ENCODE data around the gene ARHGEF16.

ARHGEF16 gene

DNA sequence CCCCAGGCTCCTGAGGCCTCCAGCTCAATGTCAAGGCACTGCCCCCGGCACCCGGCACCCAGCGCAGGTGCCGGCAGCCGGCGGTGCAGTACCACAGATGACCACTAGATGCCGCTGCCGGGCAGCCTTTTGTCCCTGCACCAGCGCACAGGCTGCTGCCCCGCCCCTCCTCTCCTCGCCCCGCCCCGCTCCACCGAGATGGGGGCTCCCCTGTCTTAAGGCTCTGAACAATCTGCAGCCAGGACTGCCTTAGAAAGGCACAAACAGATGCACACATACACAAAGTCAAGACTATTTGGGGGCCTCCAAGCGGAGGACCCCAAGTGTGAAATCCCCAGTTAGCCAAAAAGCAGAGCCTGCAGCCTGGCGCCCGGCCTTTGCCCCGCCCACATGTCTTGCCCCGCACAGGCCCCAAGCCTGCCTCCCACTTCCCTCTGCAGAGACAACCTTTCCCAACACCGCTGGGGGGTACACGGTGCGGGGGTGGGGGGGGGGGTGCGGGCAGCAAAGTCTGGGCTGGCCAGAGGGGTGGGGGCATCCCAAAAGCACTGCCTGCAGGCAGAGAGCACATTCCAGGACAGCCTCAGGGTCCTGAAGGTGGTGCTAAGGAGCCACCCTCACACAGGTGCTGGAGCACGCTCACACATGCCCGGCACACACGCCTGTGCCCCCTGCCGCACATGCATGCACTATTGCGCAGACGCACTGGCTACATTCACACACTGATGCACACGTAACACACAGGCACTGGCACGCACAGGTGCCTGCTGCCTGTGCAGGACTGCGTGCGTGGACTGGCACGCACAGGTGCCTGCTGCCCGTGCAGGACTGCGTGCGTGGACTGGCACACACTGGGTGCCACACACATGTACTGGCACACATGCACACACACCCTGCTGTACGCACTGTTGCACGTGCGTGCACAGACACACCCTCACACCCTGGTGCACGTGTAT is 37.1 kb downstream of the ARHGEF16 start:
- DNase-seq = peak; percentile 62
- in situ Hi-C loops (cut with HindIII; ENCODE audit: low pct_ligation_motif_present, low pct_unique_long_range_greater_than_20kb, low sequenced_read_pairs) = no loop called here

DNA sequence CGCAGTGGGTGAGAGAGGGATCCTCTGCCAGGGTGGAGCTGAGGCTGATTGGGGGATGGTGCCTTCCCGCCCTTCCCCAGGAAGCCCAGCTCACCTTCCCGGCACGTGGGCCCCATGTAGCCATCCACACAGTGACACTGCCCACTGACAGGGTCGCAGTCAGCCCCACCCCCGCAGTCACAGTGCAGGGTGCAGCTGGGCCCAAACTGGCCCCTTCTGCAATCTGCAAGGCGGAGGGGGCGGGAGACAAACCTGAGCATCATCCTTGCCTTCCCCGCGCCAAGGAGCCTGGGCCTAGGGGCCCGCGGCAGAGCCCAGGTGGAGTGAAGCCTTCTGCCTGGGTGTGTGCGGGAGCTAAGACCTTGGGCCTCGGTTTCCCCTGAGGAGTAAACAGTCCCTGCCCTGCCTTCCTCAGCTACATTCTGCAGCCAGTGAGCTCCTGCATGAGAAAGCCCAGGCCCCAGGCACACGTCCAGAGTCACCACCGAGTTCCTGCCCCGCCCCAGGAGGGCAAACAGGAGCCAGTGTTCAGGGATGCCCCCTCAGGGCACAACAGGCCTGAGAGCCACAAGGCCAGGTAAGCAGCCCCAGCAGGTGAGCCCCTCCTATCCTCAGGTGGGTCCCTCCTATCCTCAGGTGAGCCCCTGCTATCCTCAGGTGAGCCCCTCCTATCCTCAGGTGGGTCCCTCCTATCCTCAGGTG is 38.2 kb downstream of the ARHGEF16 start:
- no peak for DNase-seq
- in situ Hi-C loops (cut with HindIII; ENCODE audit: low pct_ligation_motif_present, low pct_unique_long_range_greater_than_20kb, low sequenced_read_pairs) = no loop called here

GRCh38 chr1:3494321-3495308 is 40.1 kb downstream of the ARHGEF16 start:
- in situ Hi-C loops (cut with HindIII; ENCODE audit: low pct_ligation_motif_present, low pct_unique_long_range_greater_than_20kb, low sequenced_read_pairs) = no loop called here
- no peak for DNase-seq

DNA sequence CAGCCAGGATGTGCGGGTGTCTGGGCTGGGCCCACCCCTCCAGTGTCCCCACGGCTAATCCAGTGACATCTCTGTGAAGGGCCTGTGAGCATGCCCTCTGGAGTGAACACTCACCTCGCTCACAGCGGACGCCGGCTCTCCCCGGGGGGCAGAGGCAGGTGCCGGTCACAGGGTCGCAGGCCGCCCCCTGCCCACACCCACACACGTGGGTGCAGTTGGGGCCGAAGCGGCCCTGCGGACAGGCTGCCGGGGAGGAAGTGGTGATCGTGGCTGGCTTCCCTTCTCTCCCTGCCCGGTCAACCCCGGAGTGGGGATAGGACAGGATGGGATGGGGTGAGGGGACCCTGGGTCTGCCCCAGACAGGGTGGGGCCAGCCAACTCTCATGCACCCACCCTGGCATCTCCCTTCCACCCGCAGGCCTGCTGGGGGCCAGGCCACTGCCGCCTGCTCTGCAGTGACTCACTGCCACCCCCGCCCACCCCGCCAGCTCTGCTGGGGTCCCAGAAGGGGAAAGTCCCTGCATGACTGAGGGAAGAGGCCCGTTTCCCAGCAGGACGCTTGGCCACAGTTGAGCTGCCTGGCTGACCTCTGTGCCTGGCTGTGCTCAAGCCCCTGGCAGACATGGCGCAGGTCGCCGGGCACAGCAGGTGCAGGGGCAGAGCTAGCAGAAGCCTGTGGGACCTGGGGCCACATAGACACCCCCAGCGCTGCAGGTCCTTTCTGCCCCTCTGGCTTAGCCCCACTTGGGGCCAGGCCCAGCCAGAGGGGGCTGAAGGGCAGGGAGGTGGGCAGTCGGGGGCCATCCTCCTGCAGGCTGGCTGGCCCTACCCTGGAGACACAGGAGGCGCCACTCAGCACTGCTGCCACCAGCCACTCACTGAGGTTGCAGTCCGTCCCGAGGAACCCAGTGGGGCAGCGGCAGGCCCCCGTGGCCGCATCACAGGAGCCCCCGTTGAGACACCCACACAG is 41.6 kb downstream of the ARHGEF16 start:
- DNase-seq = peak; percentile 60
- in situ Hi-C loops (cut with HindIII; ENCODE audit: low pct_ligation_motif_present, low pct_unique_long_range_greater_than_20kb, low sequenced_read_pairs) = no loop called here

DNA sequence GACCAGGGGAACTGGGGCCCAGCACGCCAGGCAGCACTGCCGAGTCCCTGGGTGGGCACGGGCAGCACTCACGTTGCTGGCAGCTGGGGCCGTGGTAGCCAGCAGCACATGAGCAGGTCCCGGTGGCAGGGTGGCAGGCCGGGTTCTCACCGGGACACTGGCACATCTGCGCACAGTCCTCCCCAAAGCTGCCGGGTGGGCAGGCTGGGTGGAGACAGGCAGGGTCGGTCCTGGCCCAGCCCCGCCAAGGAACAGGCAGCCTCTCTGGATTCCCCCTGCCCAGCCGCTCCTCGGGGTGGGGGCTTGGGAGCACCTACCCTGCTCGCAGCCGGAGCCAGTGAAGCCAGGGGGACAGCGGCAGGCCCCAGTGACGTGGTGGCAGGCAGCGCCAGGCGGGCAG is 42.5 kb downstream of the ARHGEF16 start:
- in situ Hi-C loops (cut with HindIII; ENCODE audit: low pct_ligation_motif_present, low pct_unique_long_range_greater_than_20kb, low sequenced_read_pairs) = no loop called here
- DNase-seq = no peak

GRCh38 chr1:3497521-3497920 is 43.1 kb downstream of the ARHGEF16 start:
- DNase-seq = no peak
- in situ Hi-C loops (cut with HindIII; ENCODE audit: low pct_ligation_motif_present, low pct_unique_long_range_greater_than_20kb, low sequenced_read_pairs) = no loop called here

GRCh38 chr1:3498246-3498930 is 43.9 kb downstream of the ARHGEF16 start:
- no peak for DNase-seq
- in situ Hi-C loops (cut with HindIII; ENCODE audit: low pct_ligation_motif_present, low pct_unique_long_range_greater_than_20kb, low sequenced_read_pairs) = no loop called here

DNA sequence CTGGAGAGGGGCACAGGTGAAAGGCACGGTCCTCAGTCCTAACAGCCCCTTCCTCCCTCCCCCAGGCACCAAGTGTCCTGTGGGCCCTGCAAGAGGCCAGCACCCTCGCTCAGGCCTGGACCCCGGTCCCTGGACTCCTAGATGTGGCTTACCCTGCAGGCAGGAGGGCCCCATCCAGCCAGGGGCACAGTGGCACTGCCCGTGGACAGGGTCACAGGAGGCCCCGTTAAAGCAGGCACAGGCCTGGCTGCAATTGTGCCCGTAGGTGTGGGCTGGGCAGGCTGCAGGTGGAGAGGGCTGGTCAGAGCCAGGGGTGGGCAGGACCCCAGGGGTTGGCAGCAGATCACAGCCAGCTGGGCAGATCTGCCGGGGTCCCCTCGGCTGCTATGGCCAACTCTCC is 44.5 kb downstream of the ARHGEF16 start:
- no peak for DNase-seq
- in situ Hi-C loops (cut with HindIII; ENCODE audit: low pct_ligation_motif_present, low pct_unique_long_range_greater_than_20kb, low sequenced_read_pairs) = no loop called here

- in situ Hi-C loops (cut with HindIII; ENCODE audit: low pct_ligation_motif_present, low pct_unique_long_range_greater_than_20kb, low sequenced_read_pairs) = no loop called here
- no peak for DNase-seq
Measured at GRCh38 chr1:3499611-3500010, 45.1 kb downstream of the ARHGEF16 start.

GRCh38 chr1:3500265-3500835 is 45.9 kb downstream of the ARHGEF16 start:
- in situ Hi-C loops (cut with HindIII; ENCODE audit: low pct_ligation_motif_present, low pct_unique_long_range_greater_than_20kb, low sequenced_read_pairs) = no loop called here
- DNase-seq = no peak

- in situ Hi-C loops (cut with HindIII; ENCODE audit: low pct_ligation_motif_present, low pct_unique_long_range_greater_than_20kb, low sequenced_read_pairs) = no loop called here
- DNase-seq = no peak
Measured at GRCh38 chr1:3501437-3501836, 47.0 kb downstream of the ARHGEF16 start.

DNA sequence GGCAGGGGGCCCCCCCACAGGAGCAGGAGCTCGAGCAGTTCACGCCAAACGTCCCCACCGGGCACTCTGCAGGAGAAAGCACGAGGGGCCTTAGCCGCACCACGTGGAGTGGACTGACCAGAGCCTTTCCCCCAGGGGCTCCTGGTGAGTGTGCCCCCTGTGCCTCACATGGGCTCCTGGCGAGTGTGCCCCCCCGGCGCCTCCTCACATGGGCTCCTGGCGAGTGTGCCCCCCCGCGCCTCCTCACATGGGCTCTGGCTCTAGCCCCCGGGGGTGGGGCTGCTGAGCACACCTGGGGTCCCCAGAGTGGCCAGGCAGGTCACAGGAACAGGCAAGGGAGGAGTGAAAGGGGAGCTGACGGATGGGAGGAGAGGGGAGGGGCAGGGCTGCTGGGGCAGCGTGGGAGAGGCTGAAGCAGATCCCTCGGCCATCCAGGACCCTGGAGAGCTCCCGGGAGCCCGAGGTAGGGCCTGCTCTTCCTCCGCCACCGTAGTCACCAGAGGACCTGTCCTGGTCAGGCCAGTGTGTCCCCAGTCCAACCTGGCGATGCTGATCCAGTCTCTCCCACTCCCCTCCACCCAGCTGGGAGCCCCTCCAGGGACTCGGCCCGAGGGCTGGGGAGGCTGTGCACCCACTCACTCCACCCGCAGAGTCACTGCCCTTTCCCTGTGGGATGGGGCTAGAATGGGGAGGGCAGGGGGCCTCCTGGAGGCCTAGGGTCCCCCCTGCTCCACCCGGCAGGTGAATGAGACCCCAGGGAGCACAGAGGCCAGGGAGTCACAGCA is 47.6 kb downstream of the ARHGEF16 start:
- in situ Hi-C loops (cut with HindIII; ENCODE audit: low pct_ligation_motif_present, low pct_unique_long_range_greater_than_20kb, low sequenced_read_pairs) = no loop called here
- peak; percentile 39 for DNase-seq

GRCh38 chr1:3502641-3503524 is 48.4 kb downstream of the ARHGEF16 start:
- in situ Hi-C loops (cut with HindIII; ENCODE audit: low pct_ligation_motif_present, low pct_unique_long_range_greater_than_20kb, low sequenced_read_pairs) = no loop called here
- DNase-seq = no peak

GRCh38 chr1:3503525-3503886 is 49.0 kb downstream of the ARHGEF16 start:
- in situ Hi-C loops (cut with HindIII; ENCODE audit: low pct_ligation_motif_present, low pct_unique_long_range_greater_than_20kb, low sequenced_read_pairs) = no loop called here
- no peak for DNase-seq

DNA sequence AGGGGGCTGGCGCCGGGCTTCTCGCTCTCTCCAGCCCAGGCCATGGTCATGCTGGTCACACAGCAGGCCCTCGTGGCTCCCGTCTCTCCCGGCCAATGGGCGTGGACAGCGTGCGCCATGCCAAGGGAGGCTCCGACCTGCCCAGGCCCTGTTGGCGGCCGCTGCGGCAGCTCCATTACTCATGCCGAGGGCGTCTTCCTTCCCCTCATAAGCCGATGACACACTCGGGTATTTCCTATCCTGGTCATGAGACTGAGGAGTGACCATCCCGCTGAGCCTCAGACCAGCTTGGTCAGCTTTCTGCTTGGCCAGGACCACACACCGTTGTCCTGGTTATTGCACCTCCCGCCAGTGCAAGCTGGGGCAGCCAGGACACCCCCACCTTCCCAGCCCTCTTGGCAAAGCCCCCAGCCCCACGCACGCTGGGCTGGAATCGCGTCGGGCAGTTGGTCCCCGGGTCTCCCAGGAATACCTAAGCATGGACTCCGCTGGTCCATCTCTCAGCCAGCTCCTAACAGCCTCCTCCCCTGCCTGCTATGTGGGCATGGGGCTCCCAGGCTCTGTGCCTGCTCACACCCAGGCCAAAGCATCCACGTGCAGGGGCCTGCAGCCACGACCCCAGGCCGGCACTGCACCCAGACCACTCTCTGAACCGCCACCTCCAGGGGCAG is 49.8 kb downstream of the ARHGEF16 start:
- peak; percentile 92 for DNase-seq
- in situ Hi-C loops (cut with HindIII; ENCODE audit: low pct_ligation_motif_present, low pct_unique_long_range_greater_than_20kb, low sequenced_read_pairs) = no loop called here
